GM12878 (cell line): ENCODE measurements around the gene POLR2L. TPM values are rescaled to one million over a fixed set of nuclear protein-coding genes. Genes with fewer than 3 reads are reported as not detected.
A peak's percentile ranks its signal among the peaks of the same experiment; 100 is the strongest.

Experiments
- ATAC-seq: fragments of 200-7000 bp; cut with Tn5 transposase; 3 replicates; pipeline ENCODE4 v1.9.1; 2020; ENCODE audit warnings: mild to moderate bottlenecking, moderate library complexity
- BruUV-seq: library from RNA; stranded (reverse); fragments of 400-500 nt; replicated peaks from 2 replicates; lab custom pipeline; 2021; lab: Mats Ljungman, UMichigan
- CTCF ChIA-PET: fragments of 300-600 bp; sonication (Branson Sonifier 250); formaldehyde crosslinking; extraction: SDS; loops from one replicate; lab custom pipeline; 2021; ENCODE audit warnings: inconsistent platforms; lab: Yijun Ruan, JAX
- POLR2A ChIA-PET: fragments of 350-600 bp; formaldehyde crosslinking; extraction: SDS; loops from one replicate; lab custom pipeline; 2021; ENCODE audit warnings: inconsistent platforms; lab: Charles Lee
- RAD21 ChIA-PET: fragments of 300-600 bp; sonication (Branson Sonifier 250); formaldehyde crosslinking; loops from one replicate; lab custom pipeline; 2023; ENCODE audit warnings: antibody characterized with exemption; ENCODE audit not compliant: unreplicated experiment; lab: Charles Lee
- SMC1A ChIA-PET: fragments of 300-600 bp; sonication (Branson Sonifier 250); formaldehyde crosslinking; loops from one replicate; lab custom pipeline; 2023; ENCODE audit not compliant: unreplicated experiment, uncharacterized antibody; lab: Charles Lee
- DNase-seq: peaks from one replicate; pipeline ENCODE4 v3.0.0-alpha.2; 2011; ENCODE audit warnings: low read depth, low spot score
- FAIRE-seq: peaks from 3 replicates; lab custom pipeline; 2011; peaks lifted over from hg19 to GRCh38; lab: Jason Lieb, UNC
- H2AFZ ChIP-seq: 2 replicates; pipeline ENCODE4 v1.6.0; 2011; ENCODE audit warnings: low read depth, low read length, control low read depth; ENCODE audit not compliant: control insufficient read depth
- H3K27ac ChIP-seq: 2 replicates; pipeline ENCODE4 v1.5.1; 2011; ENCODE audit warnings: control low read depth; ENCODE audit not compliant: control insufficient read depth, insufficient read depth
- H3K27me3 ChIP-seq, 2 experiments: replicated peaks in 1 of 2; 2 replicates each; pipeline versions ENCODE4 v1.6.0 to v1.6.1; 2011; ENCODE audit warnings: low read length in 1 of 2; ENCODE audit not compliant: control insufficient read depth in 2 of 2, insufficient read depth in 2 of 2
- H3K36me3 ChIP-seq, 2 experiments: 2 replicates each; pipeline ENCODE4 v1.5.1; 2011; ENCODE audit warnings: low read length in 1 of 2; ENCODE audit not compliant: control insufficient read depth in 2 of 2, insufficient read depth in 2 of 2
- H3K4me1 ChIP-seq: 2 replicates; pipeline ENCODE4 v1.6.1; 2011; ENCODE audit warnings: mild to moderate bottlenecking, low read length, moderate library complexity, mixed read lengths; ENCODE audit not compliant: control insufficient read depth, insufficient read depth
- H3K4me2 ChIP-seq: 2 replicates; pipeline ENCODE4 v1.6.0; 2011; ENCODE audit warnings: control low read depth; ENCODE audit not compliant: control insufficient read depth, insufficient read depth
- H3K4me3 ChIP-seq: fragments of 200-600 bp; sonication (generic); 2 replicates; pipeline ENCODE4 v1.5.1; 2016
- H3K79me2 ChIP-seq: 2 replicates; pipeline ENCODE4 v1.6.0; 2011; ENCODE audit warnings: low read length; ENCODE audit not compliant: control insufficient read depth, insufficient read depth
- H3K9ac ChIP-seq: 2 replicates; pipeline ENCODE4 v1.8.0; 2011; ENCODE audit warnings: low read length, control low read depth, mixed read lengths; ENCODE audit not compliant: control insufficient read depth, insufficient read depth
- H3K9me3 ChIP-seq: replicated peaks from 3 replicates; pipeline ENCODE4 v1.5.1; 2011; ENCODE audit warnings: mild to moderate bottlenecking, low read length; ENCODE audit not compliant: control insufficient read depth, insufficient read depth
- H4K20me1 ChIP-seq: 2 replicates; pipeline ENCODE4 v1.6.0; 2011; ENCODE audit not compliant: control insufficient read depth, insufficient read depth
- BHLHE40 ChIP-seq, 2 experiments: fragments of 450-650 bp in 1 of 2; IDR thresholded peaks; 2 replicates each; pipeline ENCODE4 v1.6.1; 2011 to 2017; ENCODE audit warnings: low read depth in 2 of 2, borderline replicate concordance in 1 of 2, improper control_type of control experiment in 1 of 2, low read length in 1 of 2, mild to moderate bottlenecking in 1 of 2
- BMI1 ChIP-seq: fragments of 450-650 bp; IDR thresholded peaks from 2 replicates; pipeline ENCODE4 v1.6.1; 2016; ENCODE audit warnings: mild to moderate bottlenecking, moderate library complexity, borderline replicate concordance
- CHD2 ChIP-seq: IDR thresholded peaks from 2 replicates; pipeline ENCODE4 v1.6.1; 2011; ENCODE audit warnings: low read depth, low read length, improper control_type of control experiment, borderline replicate concordance
- CREM ChIP-seq: IDR thresholded peaks from 2 replicates; pipeline ENCODE4 v1.6.1; 2014; ENCODE audit warnings: antibody characterized with exemption, low read depth
- HCFC1 ChIP-seq: fragments of 150-350 bp; IDR thresholded peaks from 2 replicates; pipeline ENCODE4 v1.6.1; 2014; ENCODE audit warnings: low read length
- HDAC2 ChIP-seq: fragments of 200-600 bp; sonication (generic); IDR thresholded peaks from 2 replicates; pipeline ENCODE4 v1.6.1; 2017
- HDGF ChIP-seq: fragments of 450-650 bp; IDR thresholded peaks from 2 replicates; pipeline ENCODE4 v1.6.1; 2016; ENCODE audit warnings: antibody characterized with exemption
- JUNB ChIP-seq: IDR thresholded peaks from 2 replicates; pipeline ENCODE4 v1.6.1; 2016; ENCODE audit warnings: antibody characterized with exemption, mild to moderate bottlenecking
- NBN ChIP-seq: fragments of 450-650 bp; IDR thresholded peaks from 2 replicates; pipeline ENCODE4 v1.6.1; 2016
- POLR2AphosphoS2 ChIP-seq: IDR thresholded peaks from 2 replicates; pipeline ENCODE4 v1.6.1; 2011; ENCODE audit warnings: low read depth, mild to moderate bottlenecking, low read length, improper control_type of control experiment, moderate library complexity
- POLR2AphosphoS5 ChIP-seq: IDR thresholded peaks from 2 replicates; pipeline ENCODE4 v1.6.1; 2011; ENCODE audit warnings: mild to moderate bottlenecking, low read length, inconsistent platforms
- RCOR1 ChIP-seq: conservative IDR thresholded peaks from 2 replicates; pipeline ENCODE4 v1.6.1; 2012; ENCODE audit warnings: low read depth, low read length, improper control_type of control experiment
- RUNX3 ChIP-seq: IDR thresholded peaks from 2 replicates; pipeline ENCODE4 v1.6.1; 2012; ENCODE audit warnings: low read length, inconsistent platforms
- SIN3A ChIP-seq: IDR thresholded peaks from 2 replicates; pipeline ENCODE4 v1.6.1; 2012; ENCODE audit warnings: low read depth, low read length, improper control_type of control experiment
- SP1 ChIP-seq: IDR thresholded peaks from one replicate; pipeline ENCODE4 v1.6.1; 2011; ENCODE audit warnings: low read depth, low read length
- SRF ChIP-seq, 2 experiments: IDR thresholded peaks; 2 replicates each; pipeline ENCODE4 v1.6.1; 2011; ENCODE audit warnings: low read depth in 2 of 2, low read length in 2 of 2, mild to moderate bottlenecking in 1 of 2, moderate library complexity in 1 of 2
- TARDBP ChIP-seq: IDR thresholded peaks from 2 replicates; pipeline ENCODE4 v1.6.1; 2016; ENCODE audit warnings: borderline replicate concordance
- TCF3 ChIP-seq: IDR thresholded peaks from 2 replicates; pipeline ENCODE4 v1.6.1; 2012; ENCODE audit warnings: low read depth, mild to moderate bottlenecking, low read length, borderline replicate concordance; ENCODE audit not compliant: insufficient read depth
- WGBS: methylation state at CpG from one replicate; pipeline ENCODE4 v1.1.6; 2016; ENCODE audit warnings: low lambda C conversion rate; ENCODE audit not compliant: insufficient replicate concordance, insufficient coverage; ENCODE audit errors: missing lambda C conversion rate; 5-methylcytosine and 5-hydroxymethylcytosine counted together
- in situ Hi-C: fragments of 300-500 bp; cut with MboI; formaldehyde crosslinking; loops from 9 replicates; pipeline ENCODE4 v1.14.3; 2018; ENCODE audit warnings: mixed read lengths
- intact Hi-C: fragments of 100-400 bp; cut with micrococcal nuclease; formaldehyde crosslinking; loops from one replicate; pipeline ENCODE4 v1.14.2; 2022; ENCODE audit not compliant: unreplicated experiment
- polyA plus RNA-seq, 11 experiments: library from polyadenylated mRNA; depleted of rRNA in 4 of 11; unstranded in 6 of 11; stranded (reverse) in 5 of 11; fragments of >200 nt; fragmentation: Nextera tagmentation in 4 of 11; fragmentation: Illumina TruSeq in 1 of 11; extraction: Ambion mirVana in 4 of 11; extraction: Trizol in 1 of 11; gene quantifications; 1 replicate in 1 of 11; 2 replicates in 10 of 11; pipeline versions ENCODE4 v1.2.1 to v1.2.3, GENCODE V29; 2011 to 2016; ENCODE audit warnings: inconsistent platforms in 2 of 11, missing spikeins in 2 of 11, low read depth in 1 of 11
- total RNA-seq, 4 experiments: library from RNA; depleted of rRNA in 3 of 4; stranded (reverse); fragments of >200 nt in 3 of 4; fragmentation: Illumina TruSeq in 1 of 4; extraction: Trizol in 1 of 4; gene quantifications; 2 replicates each; pipeline versions ENCODE4 v1.2.1 to v1.2.3, GENCODE V29; 2013 to 2021
- TF ChIP-seq, protein P1 (sequence below): IDR thresholded peaks from 2 replicates; pipeline ENCODE4 v1.6.1; 2012; ENCODE audit warnings: low read depth, low read length, improper control_type of control experiment
- TF ChIP-seq, protein P2 (sequence below): fragments of 450-650 bp; conservative IDR thresholded peaks from 2 replicates; pipeline ENCODE4 v1.6.1; 2017; ENCODE audit warnings: mild to moderate bottlenecking, moderate library complexity
- TF ChIP-seq, protein P3 (sequence below): IDR thresholded peaks from 2 replicates; pipeline ENCODE4 v1.6.1; 2012; ENCODE audit warnings: low read depth, low read length, improper control_type of control experiment

The POLR2L gene
- total and polyA plus RNA-seq, 10 of the 15 experiments (the other 5 are each of a cell fraction or from before 2014, with no cell fraction given): 23.1 to 497 (median 125) TPM

DNA sequence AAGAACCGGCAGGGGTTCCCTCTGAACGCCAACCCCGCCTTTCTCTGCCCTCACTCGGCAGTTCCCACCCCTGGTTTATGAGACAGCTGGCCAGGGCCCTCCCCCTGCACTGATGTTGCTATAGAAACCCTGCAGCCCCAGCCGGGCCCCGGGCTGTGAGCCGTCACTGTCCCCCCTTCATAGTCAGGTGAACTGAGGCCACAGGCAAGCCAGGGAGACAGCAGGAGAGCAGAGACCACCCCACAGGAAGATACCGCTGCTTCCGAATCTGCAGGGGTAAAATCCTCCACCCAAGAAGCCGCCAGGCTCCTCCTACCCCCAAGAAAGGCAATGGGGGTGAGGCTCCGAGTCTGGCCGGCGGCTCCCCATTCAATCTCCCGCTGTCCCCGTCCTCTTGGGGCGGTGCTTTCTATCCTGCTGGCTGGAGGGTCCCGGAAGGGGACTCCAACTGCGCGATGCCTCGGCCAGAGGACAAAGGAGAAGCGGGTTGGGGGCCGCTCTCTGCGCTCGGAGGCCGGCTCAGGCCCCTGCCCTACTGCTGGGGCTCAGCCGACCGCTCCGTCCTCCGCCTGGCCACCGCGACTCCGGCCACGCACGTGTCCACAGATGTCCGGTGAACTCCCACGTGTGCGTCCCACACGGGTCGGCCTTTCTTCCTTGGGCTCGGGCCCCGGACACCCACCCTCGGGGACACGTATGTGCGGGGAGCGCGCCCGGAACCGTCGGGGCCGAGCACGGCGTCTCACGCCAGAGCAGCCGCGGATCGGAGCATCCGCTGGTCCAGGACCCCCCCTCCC, 44.8 kb downstream of the POLR2L start:
- in situ Hi-C loops (no loop called here), intact Hi-C loops (loop anchor here (1.0 to 5.0 kb wide), 2 partner anchors 12 to 50 kb away; partner anchors contain the start of genes RPLP2 and TALDO1)
- BruUV-seq: no TSS peak
- Histone ChIP-seq H4K20me1 (no peaks in the 10 kb centered on the region), H3K27me3 (no peaks in the 10 kb centered on the region), H3K36me3 (peaks cover 0 to 12% of the 10 kb centered on the region in 2 experiments; a peak in 2 of 4 replicates), H3K79me2 (peaks cover 30% of the 10 kb centered on the region), H3K4me1 (peaks cover 15% of the 10 kb centered on the region), H2AFZ (peak overlapping the region; percentile 92), H3K4me3 (peak overlapping the region; percentile 97), H3K4me2 (peak overlapping the region; percentile 100), H3K27ac (peak overlapping the region; percentile 85), H3K9ac (peak overlapping the region; percentile 79), H3K9me3 (no peaks in the 10 kb centered on the region)
- DNase-seq (no peak), FAIRE-seq (peak; percentile 94), ATAC-seq (peak; percentile 76)
- RAD21 ChIA-PET: interaction anchor here (1.3 to 2.8 kb wide), 3 partner anchors 48 to 262 kb away, joined by 4 to 14 read pairs (median 9); partner anchors contain the start of gene HRAS
- CTCF ChIA-PET: interaction anchor here (1.1 to 1.5 kb wide), 5 partner anchors 9 to 243 kb away, joined by 3 to 5 read pairs (median 4); no protein-coding TSS in a partner anchor
- SMC1A ChIA-PET: interaction anchor here (1.2 kb wide), 1 partner anchor 9 kb away, joined by 3 read pairs; no protein-coding TSS in a partner anchor
- POLR2A ChIA-PET: interaction anchor here (0.5 to 1.7 kb wide), 8 partner anchors 8 to 229 kb away, joined by 3 to 10 read pairs (median 4); partner anchors contain the start of gene RPLP2
- under 1% methylated on average over 57 of the region's 57 CpGs for WGBS
- no peak for TF ChIP-seq RCOR1
- TF ChIP-seq JUNB: no peak
- peak; percentile 32 to 75; a peak in 1 of 4 replicates for TF ChIP-seq BHLHE40 (IDR thresholded peaks at IDR 0.05; ENCODE audit: borderline replicate concordance in 1 of 2, low read depth in 2 of 2, low read length in 1 of 2)
- 0 out of 2 replicates have a peak, but pooled peaks have one; percentile 56 for TF ChIP-seq NBN
- peak; percentile 58 to 78; a peak in 3 of 4 replicates for TF ChIP-seq SRF (IDR thresholded peaks at IDR 0.05; ENCODE audit: low read depth in 2 of 2, low read length in 2 of 2)
- TF ChIP-seq, protein P1, sequence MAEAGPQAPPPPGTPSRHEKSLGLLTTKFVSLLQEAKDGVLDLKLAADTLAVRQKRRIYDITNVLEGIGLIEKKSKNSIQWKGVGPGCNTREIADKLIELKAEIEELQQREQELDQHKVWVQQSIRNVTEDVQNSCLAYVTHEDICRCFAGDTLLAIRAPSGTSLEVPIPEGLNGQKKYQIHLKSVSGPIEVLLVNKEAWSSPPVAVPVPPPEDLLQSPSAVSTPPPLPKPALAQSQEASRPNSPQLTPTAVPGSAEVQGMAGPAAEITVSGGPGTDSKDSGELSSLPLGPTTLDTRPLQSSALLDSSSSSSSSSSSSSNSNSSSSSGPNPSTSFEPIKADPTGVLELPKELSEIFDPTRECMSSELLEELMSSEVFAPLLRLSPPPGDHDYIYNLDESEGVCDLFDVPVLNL: no peak
- TF ChIP-seq, protein P2, sequence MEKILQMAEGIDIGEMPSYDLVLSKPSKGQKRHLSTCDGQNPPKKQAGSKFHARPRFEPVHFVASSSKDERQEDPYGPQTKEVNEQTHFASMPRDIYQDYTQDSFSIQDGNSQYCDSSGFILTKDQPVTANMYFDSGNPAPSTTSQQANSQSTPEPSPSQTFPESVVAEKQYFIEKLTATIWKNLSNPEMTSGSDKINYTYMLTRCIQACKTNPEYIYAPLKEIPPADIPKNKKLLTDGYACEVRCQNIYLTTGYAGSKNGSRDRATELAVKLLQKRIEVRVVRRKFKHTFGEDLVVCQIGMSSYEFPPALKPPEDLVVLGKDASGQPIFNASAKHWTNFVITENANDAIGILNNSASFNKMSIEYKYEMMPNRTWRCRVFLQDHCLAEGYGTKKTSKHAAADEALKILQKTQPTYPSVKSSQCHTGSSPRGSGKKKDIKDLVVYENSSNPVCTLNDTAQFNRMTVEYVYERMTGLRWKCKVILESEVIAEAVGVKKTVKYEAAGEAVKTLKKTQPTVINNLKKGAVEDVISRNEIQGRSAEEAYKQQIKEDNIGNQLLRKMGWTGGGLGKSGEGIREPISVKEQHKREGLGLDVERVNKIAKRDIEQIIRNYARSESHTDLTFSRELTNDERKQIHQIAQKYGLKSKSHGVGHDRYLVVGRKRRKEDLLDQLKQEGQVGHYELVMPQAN: peak; percentile 57
- 0 out of 2 replicates have a peak, but pooled peaks have one; percentile 20 for TF ChIP-seq CREM
- TF ChIP-seq HCFC1: peak; percentile 7; the same call in 1 of the 2 replicates
- 0 out of 2 replicates have a peak, but pooled peaks have one; percentile 28 for TF ChIP-seq TARDBP
- TF ChIP-seq RUNX3: no peak
- 0 out of 2 replicates have a peak, but pooled peaks have one; percentile 59 for TF ChIP-seq HDGF
- no peak for TF ChIP-seq HDAC2
- TF ChIP-seq CHD2: 0 out of 2 replicates have a peak, but pooled peaks have one; percentile 11
- peak; percentile 42; the same call in 1 of the 2 replicates for TF ChIP-seq POLR2AphosphoS5
- 0 out of 2 replicates have a peak, but pooled peaks have one; percentile 47 for TF ChIP-seq TCF3
- peak; percentile 48; the same call in 1 of the 2 replicates for TF ChIP-seq POLR2AphosphoS2
- TF ChIP-seq, protein P3, sequence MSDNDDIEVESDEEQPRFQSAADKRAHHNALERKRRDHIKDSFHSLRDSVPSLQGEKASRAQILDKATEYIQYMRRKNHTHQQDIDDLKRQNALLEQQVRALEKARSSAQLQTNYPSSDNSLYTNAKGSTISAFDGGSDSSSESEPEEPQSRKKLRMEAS: peak; percentile 49
- TF ChIP-seq SIN3A: peak; percentile 93; the same call in 1 of the 2 replicates
- TF ChIP-seq SP1: peak; percentile 36
- TF ChIP-seq BMI1: peak; percentile 86
